ENCODE data around the gene PLCL1. TPM values are rescaled to one million over a fixed set of nuclear protein-coding genes. Genes with fewer than 3 reads are reported as not detected.

The PLCL1 gene
- total RNA-seq, 1 donor from 2014 or later = 0.04 TPM

- peaks cover 2% of the 10 kb centered on the region for H3K9me3 Mint-ChIP-seq
- ATAC-seq (ENCODE audit: low read depth) = no peak
- TF ChIP-seq, protein P1, sequence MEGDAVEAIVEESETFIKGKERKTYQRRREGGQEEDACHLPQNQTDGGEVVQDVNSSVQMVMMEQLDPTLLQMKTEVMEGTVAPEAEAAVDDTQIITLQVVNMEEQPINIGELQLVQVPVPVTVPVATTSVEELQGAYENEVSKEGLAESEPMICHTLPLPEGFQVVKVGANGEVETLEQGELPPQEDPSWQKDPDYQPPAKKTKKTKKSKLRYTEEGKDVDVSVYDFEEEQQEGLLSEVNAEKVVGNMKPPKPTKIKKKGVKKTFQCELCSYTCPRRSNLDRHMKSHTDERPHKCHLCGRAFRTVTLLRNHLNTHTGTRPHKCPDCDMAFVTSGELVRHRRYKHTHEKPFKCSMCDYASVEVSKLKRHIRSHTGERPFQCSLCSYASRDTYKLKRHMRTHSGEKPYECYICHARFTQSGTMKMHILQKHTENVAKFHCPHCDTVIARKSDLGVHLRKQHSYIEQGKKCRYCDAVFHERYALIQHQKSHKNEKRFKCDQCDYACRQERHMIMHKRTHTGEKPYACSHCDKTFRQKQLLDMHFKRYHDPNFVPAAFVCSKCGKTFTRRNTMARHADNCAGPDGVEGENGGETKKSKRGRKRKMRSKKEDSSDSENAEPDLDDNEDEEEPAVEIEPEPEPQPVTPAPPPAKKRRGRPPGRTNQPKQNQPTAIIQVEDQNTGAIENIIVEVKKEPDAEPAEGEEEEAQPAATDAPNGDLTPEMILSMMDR (IDR thresholded peaks at IDR 0.05) = no peak
- no peak for DNase-seq
- no peaks in the 10 kb centered on the region for H3K4me1 Mint-ChIP-seq
- H3K4me3 Mint-ChIP-seq = no peak overlapping the region
- CTCF ChIA-PET = no interaction called here
- no peaks in the 10 kb centered on the region for H3K36me3 Mint-ChIP-seq (ENCODE audit: low read depth)
- intact Hi-C loops (cut with micrococcal nuclease) = no loop called here
- no peak overlapping the region for H3K27ac Mint-ChIP-seq
- POLR2A ChIA-PET = no interaction called here
- peaks cover 3% of the 10 kb centered on the region for H3K27me3 Mint-ChIP-seq
Observed at GRCh38 chr2:197904446-197904845, 100.1 kb downstream of the PLCL1 start.

GRCh38 chr2:197908156-197908555 lies 103.8 kb downstream of the PLCL1 start:
- DNase-seq (no peak), ATAC-seq (ENCODE audit: low read depth) (no peak)
- peaks cover 2% of the 10 kb centered on the region for H3K9me3 Mint-ChIP-seq
- TF ChIP-seq, protein P1 (IDR thresholded peaks at IDR 0.05) = no peak
- no peak overlapping the region for H3K4me3 Mint-ChIP-seq
- H3K27ac Mint-ChIP-seq = no peak overlapping the region
- no peaks in the 10 kb centered on the region for H3K4me1 Mint-ChIP-seq
- intact Hi-C loops (cut with micrococcal nuclease) = no loop called here
- ChIA-PET CTCF (no interaction called here), POLR2A (no interaction called here)
- no peaks in the 10 kb centered on the region for H3K27me3 Mint-ChIP-seq
- no peaks in the 10 kb centered on the region for H3K36me3 Mint-ChIP-seq (ENCODE audit: low read depth)

DNA sequence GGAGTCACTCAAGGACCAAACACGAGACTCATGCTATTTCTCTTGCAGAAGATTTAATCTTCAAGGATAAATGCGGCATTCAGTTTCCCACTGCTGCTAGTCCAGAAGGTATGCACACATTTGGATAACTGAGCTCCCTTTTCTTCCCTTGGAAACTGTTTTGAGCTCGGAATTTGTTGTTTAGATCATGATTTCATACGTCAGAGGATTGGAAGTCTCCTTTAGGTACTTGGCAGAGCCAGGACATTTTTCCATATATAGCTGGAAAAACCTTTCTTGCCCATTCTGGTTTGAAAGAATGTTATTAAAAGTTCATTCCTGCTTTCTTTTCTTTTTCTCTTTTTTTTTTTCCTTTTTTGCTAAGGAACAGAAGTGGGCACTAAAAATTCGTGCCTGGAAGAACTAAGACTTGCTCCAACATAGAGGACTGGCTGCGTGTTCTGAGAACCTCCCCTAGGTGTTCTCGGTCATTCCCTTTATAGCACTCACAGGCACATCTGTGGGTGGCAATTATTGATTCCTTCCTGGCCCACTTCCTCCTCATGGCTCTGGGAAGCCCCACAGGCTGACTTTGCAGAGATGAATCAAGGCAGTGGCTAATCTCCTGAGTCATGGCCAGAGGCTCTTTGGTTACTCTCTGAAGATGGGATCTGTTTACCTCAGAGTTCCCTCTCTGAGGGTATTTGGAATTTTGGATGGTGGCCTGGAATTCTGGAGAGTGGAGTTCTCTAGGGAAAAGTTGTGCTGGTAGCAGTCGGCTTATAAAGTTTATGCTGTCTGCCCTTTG lies 104.8 kb downstream of the PLCL1 start:
- no peak for ATAC-seq (ENCODE audit: low read depth)
- H3K36me3 Mint-ChIP-seq (ENCODE audit: low read depth) = no peaks in the 10 kb centered on the region
- H3K27ac Mint-ChIP-seq = no peak overlapping the region
- H3K27me3 Mint-ChIP-seq = no peaks in the 10 kb centered on the region
- ChIA-PET CTCF (no interaction called here), POLR2A (no interaction called here)
- no peaks in the 10 kb centered on the region for H3K4me1 Mint-ChIP-seq
- H3K9me3 Mint-ChIP-seq = peaks cover 2% of the 10 kb centered on the region
- TF ChIP-seq, protein P1 (IDR thresholded peaks at IDR 0.05) = no peak
- intact Hi-C loops (cut with micrococcal nuclease) = no loop called here
- DNase-seq = no peak
- H3K4me3 Mint-ChIP-seq = no peak overlapping the region

- CTCF ChIA-PET = no interaction called here
- no peak overlapping the region for H3K4me3 Mint-ChIP-seq
- POLR2A ChIA-PET = no interaction called here
- intact Hi-C loops (cut with micrococcal nuclease) = no loop called here
- H3K9me3 Mint-ChIP-seq = no peaks in the 10 kb centered on the region
- no peak overlapping the region for H3K27ac Mint-ChIP-seq
- no peak for ATAC-seq (ENCODE audit: low read depth)
- no peaks in the 10 kb centered on the region for H3K36me3 Mint-ChIP-seq (ENCODE audit: low read depth)
- no peak for DNase-seq
- TF ChIP-seq, protein P1 (IDR thresholded peaks at IDR 0.05) = no peak
- no peaks in the 10 kb centered on the region for H3K27me3 Mint-ChIP-seq
- no peaks in the 10 kb centered on the region for H3K4me1 Mint-ChIP-seq
Observed at GRCh38 chr2:197911667-197912066, 107.3 kb downstream of the PLCL1 start.

DNA sequence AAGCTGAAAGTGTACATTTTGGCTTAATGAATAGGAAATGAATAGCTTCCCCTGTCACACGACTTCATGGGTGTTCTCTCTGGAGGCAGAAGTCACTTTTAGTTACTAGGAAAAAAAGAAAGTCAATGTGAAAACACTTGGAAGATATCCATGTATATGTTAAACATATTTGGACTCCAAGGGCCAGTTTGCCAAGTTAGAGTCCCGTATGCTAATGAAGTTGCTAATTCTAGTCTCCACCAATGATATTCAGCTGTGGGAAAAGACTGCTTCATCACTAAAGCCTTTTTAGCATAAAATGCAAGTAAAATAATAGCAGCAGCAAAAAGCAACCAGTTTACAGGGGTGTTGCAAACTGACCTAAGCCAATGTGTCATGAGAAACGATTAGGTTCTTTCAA lies 108.7 kb downstream of the PLCL1 start:
- POLR2A ChIA-PET = no interaction called here
- DNase-seq (no peak), ATAC-seq (ENCODE audit: low read depth) (no peak)
- Mint-ChIP-seq H3K27ac (no peak overlapping the region), H3K4me1 (no peaks in the 10 kb centered on the region), H3K9me3 (no peaks in the 10 kb centered on the region), H3K4me3 (no peak overlapping the region), H3K36me3 (ENCODE audit: low read depth) (no peaks in the 10 kb centered on the region), H3K27me3 (no peaks in the 10 kb centered on the region)
- CTCF ChIA-PET = no interaction called here
- TF ChIP-seq, protein P1 (IDR thresholded peaks at IDR 0.05) = no peak
- intact Hi-C loops (cut with micrococcal nuclease) = no loop called here

Data from activated B cell treated with CpG ODN at 0.5 μM for 24 hours (primary cell).